HepG2 (cell line): Measurements from ENCODE around the gene DCUN1D2. TPM values are rescaled to one million over a fixed set of nuclear protein-coding genes. Genes with fewer than 3 reads are reported as not detected.

Source experiments
- ATAC-seq: fragments of 200-7000 bp; cut with Tn5 transposase; 3 replicates; pipeline ENCODE4 v1.9.1; 2020; ENCODE audit warnings: mild to moderate bottlenecking, moderate library complexity
- BruUV-seq: library from RNA; stranded (reverse); fragments of 400-500 nt; replicated peaks from 2 replicates; lab custom pipeline; 2021; lab: Mats Ljungman, UMichigan
- CTCF ChIA-PET: fragments of 300-600 bp; formaldehyde crosslinking; extraction: SDS; loops from one replicate; lab custom pipeline; 2021; ENCODE audit warnings: low total read pairs, inconsistent platforms, low intra/inter-chr PET ratio; lab: Yijun Ruan, JAX
- POLR2A ChIA-PET: fragments of 350-600 bp; sonication (Branson Sonifier 250); formaldehyde crosslinking; loops from one replicate; lab custom pipeline; 2020; ENCODE audit warnings: antibody characterized with exemption, inconsistent platforms; lab: Yijun Ruan, JAX
- DNase-seq: peaks from one replicate; pipeline ENCODE4 v3.0.0-alpha.2; 2015; ENCODE audit warnings: low spot score
- FAIRE-seq: peaks from 3 replicates; lab custom pipeline; 2011; peaks lifted over from hg19 to GRCh38; lab: Jason Lieb, UNC
- H2AFZ ChIP-seq: one replicate; pipeline ENCODE4 v1.6.1; 2011; ENCODE audit warnings: low read length, inconsistent platforms
- H3K27ac ChIP-seq: fragments of 300-600 bp; 3 replicates; pipeline ENCODE4 v1.8.0; 2011; ENCODE audit warnings: mixed run types, mild to moderate bottlenecking, mixed read lengths, low read length, inconsistent platforms; ENCODE audit not compliant: insufficient read depth; ENCODE audit errors: extremely low read length
- H3K27me3 ChIP-seq, 2 experiments: fragments of 200-600 bp in 1 of 2; 2 replicates in 1 of 2; 3 replicates in 1 of 2; pipeline versions ENCODE4 v1.6.0 to v1.8.0; 2011; ENCODE audit warnings: low read length in 2 of 2, mild to moderate bottlenecking in 2 of 2, moderate library complexity in 2 of 2, inconsistent platforms in 1 of 2; ENCODE audit not compliant: insufficient read depth in 2 of 2, control insufficient read depth in 1 of 2
- H3K36me3 ChIP-seq, 2 experiments: fragments of 200-600 bp in 1 of 2; replicated peaks in 1 of 2; 2 replicates in 1 of 2; 3 replicates in 1 of 2; pipeline versions ENCODE4 v1.5.1 to v1.8.0; 2011; ENCODE audit warnings: low read length in 2 of 2, inconsistent platforms in 1 of 2; ENCODE audit not compliant: insufficient read depth in 2 of 2, control insufficient read depth in 1 of 2
- H3K4me1 ChIP-seq: 2 replicates; pipeline ENCODE4 v1.5.1; 2012; ENCODE audit warnings: low read length, inconsistent platforms; ENCODE audit not compliant: insufficient read depth
- H3K4me2 ChIP-seq: 2 replicates; pipeline ENCODE4 v1.6.0; 2011; ENCODE audit warnings: low read depth, low read length, inconsistent platforms
- H3K4me3 ChIP-seq, 3 experiments: fragments of 200-600 bp in 1 of 3; sonication (generic), shearing (Covaris generic) in 1 of 3; replicated peaks in 1 of 3; 2 replicates each; pipeline ENCODE4 v1.5.1; 2011 to 2016; ENCODE audit warnings: low read length in 3 of 3, inconsistent platforms in 2 of 3, low read depth in 2 of 3, mild to moderate bottlenecking in 2 of 3, control low read depth in 1 of 3, mixed read lengths in 1 of 3; ENCODE audit not compliant: insufficient read depth in 1 of 3
- H3K79me2 ChIP-seq: one replicate; pipeline ENCODE4 v1.6.1; 2011; ENCODE audit warnings: low read length, inconsistent platforms; ENCODE audit not compliant: insufficient read depth
- H3K9ac ChIP-seq: 2 replicates; pipeline ENCODE4 v1.6.0; 2011; ENCODE audit warnings: mild to moderate bottlenecking, low read depth, low read length, inconsistent platforms; ENCODE audit not compliant: insufficient read depth
- H3K9me3 ChIP-seq: 2 replicates; pipeline ENCODE4 v1.5.1; 2012; ENCODE audit warnings: mild to moderate bottlenecking, low read length
- H4K20me1 ChIP-seq: 2 replicates; pipeline ENCODE4 v1.6.0; 2011; ENCODE audit warnings: inconsistent platforms, mild to moderate bottlenecking, low read length, moderate library complexity; ENCODE audit not compliant: insufficient read depth
- ATF6 ChIP-seq: sonication (generic); formaldehyde crosslinking; conservative IDR thresholded peaks from 2 replicates; pipeline ENCODE4 v1.4.0; 2020; ENCODE audit warnings: missing genetic modification reagents
- RBAK ChIP-seq: sonication (generic); formaldehyde crosslinking; IDR thresholded peaks from 2 replicates; pipeline ENCODE4 v1.5.1; 2020; ENCODE audit warnings: mild to moderate bottlenecking, missing genetic modification reagents
- SMARCE1 ChIP-seq: fragments of 450-650 bp; IDR thresholded peaks from 2 replicates; pipeline ENCODE4 v1.6.1; 2017; ENCODE audit warnings: borderline replicate concordance
- XBP1 ChIP-seq: sonication (generic); formaldehyde crosslinking; IDR thresholded peaks from 2 replicates; pipeline ENCODE4 v1.5.0; 2020; ENCODE audit warnings: missing genetic modification reagents
- ZBTB26 ChIP-seq: IDR thresholded peaks from 2 replicates; pipeline ENCODE4 v1.6.1; 2016; ENCODE audit warnings: missing compliant biosample characterization, missing genetic modification reagents, borderline replicate concordance
- ZBTB40 ChIP-seq, 2 experiments: fragments of 450-650 bp in 1 of 2; sonication (generic) in 1 of 2; formaldehyde crosslinking in 1 of 2; IDR thresholded peaks; 2 replicates each; pipeline versions ENCODE4 v1.6.1 to v1.8.0; 2016 to 2022; ENCODE audit warnings: antibody characterized with exemption in 1 of 2, mild to moderate bottlenecking in 1 of 2, missing genetic modification reagents in 1 of 2
- ZNF136 ChIP-seq: sonication (generic); formaldehyde crosslinking; IDR thresholded peaks from 2 replicates; pipeline ENCODE4 v1.8.1; 2022; ENCODE audit warnings: low read depth, mild to moderate bottlenecking, moderate library complexity, missing genetic modification reagents
- ZNF225 ChIP-seq: sonication (generic); formaldehyde crosslinking; IDR thresholded peaks from 2 replicates; pipeline ENCODE4 v1.4.0; 2020; ENCODE audit warnings: mild to moderate bottlenecking, missing genetic modification reagents
- ZNF260 ChIP-seq: sonication (generic); formaldehyde crosslinking; IDR thresholded peaks from 2 replicates; pipeline ENCODE4 v1.4.0; 2020; ENCODE audit warnings: missing genetic modification reagents, low read depth, mild to moderate bottlenecking, borderline replicate concordance
- ZNF710 ChIP-seq: sonication (generic); formaldehyde crosslinking; IDR thresholded peaks from 2 replicates; pipeline ENCODE4 v1.5.0; 2020; ENCODE audit warnings: mild to moderate bottlenecking, missing genetic modification reagents, borderline replicate concordance
- WGBS: methylation state at CpG from one replicate; pipeline ENCODE4 v1.1.6; 2017; ENCODE audit warnings: low lambda C conversion rate; 5-methylcytosine and 5-hydroxymethylcytosine counted together
- in situ Hi-C: cut with HindIII; loops from 2 replicates; pipeline ENCODE4 v1.10.0; 2017; ENCODE audit warnings: low pct_unique_long_range_greater_than_20kb; ENCODE audit not compliant: extremely low pct_ligation_motif_present
- intact Hi-C: fragments of 100-400 bp; cut with micrococcal nuclease; formaldehyde crosslinking; loops from one replicate; pipeline ENCODE4 v1.10.0; 2022; ENCODE audit not compliant: unreplicated experiment
- polyA plus RNA-seq, 8 experiments: library from polyadenylated mRNA; depleted of rRNA in 3 of 8; stranded (reverse) in 7 of 8; unstranded in 1 of 8; fragments of >200 nt; fragmentation: Illumina TruSeq in 4 of 8; extraction: Trizol in 4 of 8; gene quantifications; 2 replicates each; pipeline versions ENCODE4 v1.2.1 to v1.2.3, GENCODE V29; 2011 to 2016; ENCODE audit warnings: low read depth in 4 of 8, missing spikeins in 1 of 8, mixed read lengths in 1 of 8; ENCODE audit not compliant: insufficient read depth in 1 of 8
- total RNA-seq, 5 experiments: library from RNA; depleted of rRNA; stranded (reverse); fragments of >200 nt; fragmentation: Illumina TruSeq; extraction: Trizol; gene quantifications; 2 replicates each; pipeline ENCODE4 v1.2.3, GENCODE V29; 2016; ENCODE audit warnings: low read depth in 1 of 5

Gene DCUN1D2
- total and polyA plus RNA-seq, 2 of the 13 experiments (the other 11 are each of a cell fraction or from before 2014, with no cell fraction given), result 9.1 to 9.6 TPM

GRCh38 chr13:113485545-113485944 lies 5.0 kb downstream of the DCUN1D2 start:
- H3K9ac ChIP-seq, result no peak overlapping the region
- H2AFZ ChIP-seq, result no peak overlapping the region
- in situ Hi-C loops, result no loop called here
- peaks cover 63% of the 10 kb centered on the region for H3K79me2 ChIP-seq
- intact Hi-C loops, result no loop called here
- H3K4me3 ChIP-seq, result no peak overlapping the region
- peaks cover 32% of the 10 kb centered on the region for H3K4me1 ChIP-seq
- DNase-seq, result no peak
- H3K27me3 ChIP-seq, result no peaks in the 10 kb centered on the region
- BruUV-seq, result no TSS peak
- H4K20me1 ChIP-seq, result peaks cover 15% of the 10 kb centered on the region
- FAIRE-seq, result no peak
- H3K9me3 ChIP-seq, result no peaks in the 10 kb centered on the region
- no peak overlapping the region for H3K4me2 ChIP-seq
- peaks cover 3 to 13% of the 10 kb centered on the region in 2 experiments; a peak in 4 of 5 replicates for H3K36me3 ChIP-seq
- H3K27ac ChIP-seq, result no peak overlapping the region
- WGBS, result 93% methylated on average over 13 of the region's 13 CpGs
- ATAC-seq, result no peak
- POLR2A ChIA-PET, result no interaction called here
- CTCF ChIA-PET, result no interaction called here
- TF ChIP-seq XBP1 (CRISPR knock-in tag) (no peak), ATF6 (CRISPR knock-in tag) (no peak), ZBTB26 (no peak), ZNF260 (CRISPR knock-in tag) (no peak), SMARCE1 (no peak), ZBTB40 (IDR thresholded peaks at IDR 0.05) (no peak), ZBTB40 (CRISPR knock-in tag; IDR thresholded peaks at IDR 0.05) (no peak), ZNF710 (CRISPR knock-in tag) (no peak), RBAK (CRISPR knock-in tag) (no peak), ZNF136 (CRISPR knock-in tag) (no peak), ZNF225 (CRISPR knock-in tag) (no peak)
